Choroid plexus epithelial cell (primary cell): Measurements from ENCODE around the gene CEP70.
"Not testable (repeated sequence)": the region's sequence is repeated elsewhere in the genome, so short reads cannot be mapped to it uniquely, and the experiment has no call there.

Source experiments
- DNase-seq: peaks from one replicate; pipeline ENCODE4 v3.0.0-alpha.2; 2010; ENCODE audit warnings: low read depth
- H3K4me3 ChIP-seq: 2 replicates; pipeline ENCODE4 v1.5.1; 2011; ENCODE audit warnings: low read depth, mild to moderate bottlenecking, control low read depth, low read length, moderate library complexity
- CTCF ChIP-seq: conservative IDR thresholded peaks from 2 replicates; pipeline ENCODE4 v1.5.1; 2011; ENCODE audit warnings: low read depth, mild to moderate bottlenecking, control low read depth, inconsistent platforms, low read length, moderate library complexity

Gene CEP70

DNA sequence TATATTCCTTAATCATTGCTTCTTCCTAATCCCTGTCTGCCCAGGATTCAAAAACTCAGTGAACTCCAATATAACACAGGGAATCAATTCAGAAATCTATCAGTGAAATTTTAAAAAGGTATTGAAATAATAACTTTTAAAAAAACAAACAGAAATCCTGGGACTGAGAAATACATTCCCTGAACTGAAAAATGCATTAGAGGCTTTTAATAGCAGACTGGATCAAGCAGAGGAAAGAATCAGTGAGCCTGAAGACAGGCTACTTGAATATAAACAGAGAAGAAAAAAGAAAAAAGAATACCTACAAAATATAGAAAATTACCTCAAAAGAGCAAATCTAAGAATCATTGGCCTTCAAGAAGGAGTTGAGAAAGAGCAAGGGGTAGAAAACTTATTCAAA, 54.7 kb downstream of the CEP70 start:
- H3K4me3 ChIP-seq = no peak overlapping the region
- no peak for DNase-seq
- no peak for TF ChIP-seq CTCF

- not testable (repeated sequence) for H3K4me3 ChIP-seq, DNase-seq
These were observed 72.6 kb downstream of the CEP70 start for GRCh38 chr3:138521445-138521844.

GRCh38 chr3:138513090-138513843, 80.8 kb downstream of the CEP70 start:
- no peak for DNase-seq
- H3K4me3 ChIP-seq = no peak overlapping the region
- TF ChIP-seq CTCF = no peak

- no peak for TF ChIP-seq CTCF
- no peak overlapping the region for H3K4me3 ChIP-seq
- DNase-seq = no peak
These were observed 82.1 kb downstream of the CEP70 start for GRCh38 chr3:138511945-138512344.

DNA sequence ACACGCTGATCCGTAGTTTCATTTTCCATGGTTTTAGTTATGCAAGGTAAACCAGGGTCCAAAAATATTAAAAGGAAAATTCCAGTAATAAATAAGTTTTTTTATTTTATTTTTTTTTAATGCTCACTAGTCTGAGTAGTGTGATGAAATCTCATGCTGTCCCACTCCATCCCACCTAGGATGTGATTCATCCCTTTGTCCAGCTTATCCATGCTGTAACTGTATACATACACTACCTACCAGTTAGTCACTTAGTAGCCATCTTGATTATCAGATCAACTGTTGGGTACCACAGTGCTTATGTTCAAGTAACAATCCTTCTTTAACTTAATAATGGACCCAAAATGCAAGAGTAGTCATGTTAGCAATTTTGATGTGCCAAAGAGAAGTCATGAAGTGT, 84.5 kb downstream of the CEP70 start:
- no peak overlapping the region for H3K4me3 ChIP-seq
- DNase-seq = peak; percentile 10
- no peak for TF ChIP-seq CTCF

DNA sequence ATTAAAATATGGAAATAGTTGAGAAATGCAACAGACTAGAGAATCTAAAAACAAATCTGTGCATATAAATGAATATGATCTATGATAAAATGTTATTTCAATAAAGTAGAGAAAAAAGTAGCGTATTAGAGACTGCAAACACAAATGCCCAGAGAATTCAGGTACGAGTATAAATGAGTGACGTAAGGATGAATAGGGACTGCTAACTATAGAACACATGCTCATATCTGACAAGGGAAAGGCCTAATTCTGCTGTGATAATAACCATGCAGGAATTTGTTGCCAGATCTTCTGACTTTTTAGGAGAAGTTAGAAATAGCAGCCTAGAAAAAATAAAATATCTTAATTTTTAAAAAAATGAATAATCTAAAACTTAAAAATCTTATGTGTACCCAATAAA, 86.5 kb downstream of the CEP70 start:
- no peak for DNase-seq
- TF ChIP-seq CTCF = no peak

DNA sequence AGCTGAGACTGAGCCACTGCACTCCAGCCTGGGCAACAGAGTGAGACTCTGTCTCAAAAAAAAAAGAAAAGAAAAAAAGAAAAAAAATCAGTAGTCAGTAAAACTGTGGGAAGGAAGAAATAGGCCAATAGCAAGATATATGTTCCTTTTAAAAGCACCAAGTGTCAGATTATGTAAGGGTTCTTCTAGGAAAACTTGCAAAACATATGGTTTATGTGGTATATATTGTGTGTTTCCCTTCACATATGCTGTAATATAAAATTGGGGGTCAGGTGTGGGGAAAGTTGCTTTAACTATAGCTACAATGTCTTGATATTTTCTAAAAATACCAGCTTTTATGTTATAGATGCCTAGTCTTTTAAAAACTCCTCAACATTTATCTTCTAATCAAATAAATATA, 95.1 kb downstream of the CEP70 start:
- no peak for DNase-seq
- H3K4me3 ChIP-seq = no peak overlapping the region
- no peak for TF ChIP-seq CTCF

More for the DNA sequence above, 86.5 kb downstream of the CEP70 start:
- no peak overlapping the region for H3K4me3 ChIP-seq
